Stimulated activated CD4-positive, alpha-beta T cell treated with anti-CD3 and anti-CD28 coated beads, TNF-alpha, amount 100 ng/mL, for 1 hour (primary cell): ENCODE data around the gene DRD1.
"Not testable (repeated sequence)": the region's sequence is repeated elsewhere in the genome, so short reads cannot be mapped to it uniquely, and the experiment has no call there.

ENCODE experiments used
- DNase-seq, 3 donors: peaks; one replicate each; pipeline ENCODE4 v3.0.0-alpha.2; 2020; ENCODE audit warnings: low read depth in 3 of 3, low spot score in 1 of 3

The DRD1 gene

GRCh38 chr5:175468892-175469291, 24.9 kb upstream of the DRD1 start:
- DNase-seq: no peak

GRCh38 chr5:175467983-175468690, 24.2 kb upstream of the DRD1 start:
- no peak for DNase-seq

DNA sequence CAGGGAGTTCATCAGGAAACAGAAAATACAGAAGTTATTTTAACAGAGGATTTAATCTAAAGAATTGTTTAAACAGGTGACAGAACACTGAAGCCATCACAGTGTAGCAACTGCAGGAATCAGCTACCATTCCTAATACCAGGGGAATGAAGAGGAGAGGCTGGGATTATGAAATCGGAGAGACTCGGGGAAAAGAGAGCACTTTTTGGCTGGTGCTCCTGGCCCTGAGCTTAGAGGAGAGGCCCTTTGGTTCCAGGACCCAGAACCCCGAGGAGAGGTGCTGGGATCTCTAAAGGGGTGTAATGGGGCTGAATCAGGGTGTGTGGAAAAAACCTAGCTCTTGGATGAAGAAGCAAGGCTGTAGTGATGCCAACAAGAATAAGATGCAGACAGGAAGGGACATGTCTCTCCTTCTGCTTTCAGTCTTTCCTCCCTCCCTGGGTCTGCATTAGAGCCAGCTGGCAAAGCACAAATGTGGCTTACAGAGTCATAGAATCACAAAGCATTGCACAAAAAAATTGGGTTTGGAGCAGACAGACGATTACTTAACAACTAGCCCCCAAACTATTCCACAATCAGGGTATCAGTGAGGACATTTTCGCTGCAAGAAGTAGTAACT, 22.8 kb upstream of the DRD1 start:
- no peak for DNase-seq

DNA sequence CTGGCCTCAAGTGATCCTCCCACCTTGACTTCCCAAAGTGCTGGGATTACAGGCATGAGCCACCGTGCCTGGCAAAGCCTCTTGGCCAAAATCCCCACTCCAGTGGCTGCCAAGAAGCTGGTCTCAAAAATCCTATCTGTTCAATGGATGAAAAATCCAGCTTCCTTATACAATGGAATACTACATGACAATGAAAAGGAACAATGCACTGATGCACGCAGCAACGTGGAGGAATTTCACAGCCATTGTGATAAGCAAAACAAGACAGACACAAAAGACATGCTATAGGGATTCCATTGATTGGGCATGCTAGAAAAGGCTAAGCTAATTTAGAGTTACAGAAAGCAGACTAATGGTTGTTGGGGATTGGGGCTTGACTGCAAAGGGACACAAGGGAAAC, 21.3 kb upstream of the DRD1 start:
- DNase-seq: no peak

DNA sequence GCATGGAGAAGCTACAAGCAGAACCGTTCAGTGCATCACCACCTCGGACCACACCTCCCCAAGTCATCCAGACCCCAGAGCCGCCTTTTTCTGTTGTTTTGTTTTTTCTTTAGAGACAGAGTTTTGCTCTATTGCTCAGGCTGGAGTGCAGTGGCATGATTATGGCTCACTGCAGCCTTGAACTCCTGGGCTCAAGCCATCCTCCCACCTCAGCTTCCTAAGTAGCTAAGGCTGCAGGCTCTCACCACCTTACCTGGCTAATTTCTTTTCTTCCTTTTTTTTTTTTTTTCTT, 20.9 kb upstream of the DRD1 start:
- DNase-seq: no peak

- DNase-seq: peak in 2 of 3 donors; percentile 35 to 37
Observed at GRCh38 chr5:175464074-175464941, 20.3 kb upstream of the DRD1 start.

- no peak for DNase-seq
Observed at GRCh38 chr5:175463641-175464040, 19.7 kb upstream of the DRD1 start.

GRCh38 chr5:175461370-175461769, 17.4 kb upstream of the DRD1 start:
- no peak for DNase-seq

DNA sequence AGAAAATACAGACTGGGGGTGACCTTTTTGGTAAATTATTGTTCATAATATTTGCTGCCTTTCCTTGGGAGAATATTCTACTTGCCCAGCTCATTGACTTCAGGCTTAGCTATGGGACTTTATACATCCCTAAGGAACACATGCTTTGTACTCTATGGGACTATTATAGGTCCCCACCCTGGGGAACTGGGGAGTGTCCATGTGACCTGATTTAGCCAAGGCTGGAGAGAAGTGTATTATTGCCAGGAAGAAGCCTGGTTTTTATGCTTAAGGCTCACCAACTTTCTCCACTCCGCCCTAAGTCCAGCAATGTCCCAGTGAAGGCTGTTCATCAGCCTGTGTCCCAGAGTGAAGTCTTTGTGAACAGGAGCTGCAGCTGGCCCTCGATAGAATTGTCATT, 16.6 kb upstream of the DRD1 start:
- DNase-seq: no peak

DNA sequence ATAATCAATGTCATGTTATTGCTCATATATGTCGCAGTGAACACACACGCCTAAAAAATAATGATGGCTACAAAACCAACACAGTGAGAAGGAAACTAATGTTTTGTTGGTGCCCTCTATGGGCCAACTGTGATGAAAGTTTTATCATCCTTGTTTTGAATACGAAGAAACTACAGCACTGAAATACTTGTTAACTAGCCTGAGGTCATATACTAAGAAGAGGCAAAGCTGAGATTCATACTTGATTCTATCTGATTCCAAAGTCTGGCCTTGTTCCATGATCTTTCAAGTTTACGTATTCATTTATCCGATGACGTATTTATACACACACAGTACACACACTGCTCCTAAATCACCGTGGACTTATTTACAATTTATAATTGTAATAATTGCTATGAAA, 16.1 kb upstream of the DRD1 start:
- DNase-seq: no peak

DNA sequence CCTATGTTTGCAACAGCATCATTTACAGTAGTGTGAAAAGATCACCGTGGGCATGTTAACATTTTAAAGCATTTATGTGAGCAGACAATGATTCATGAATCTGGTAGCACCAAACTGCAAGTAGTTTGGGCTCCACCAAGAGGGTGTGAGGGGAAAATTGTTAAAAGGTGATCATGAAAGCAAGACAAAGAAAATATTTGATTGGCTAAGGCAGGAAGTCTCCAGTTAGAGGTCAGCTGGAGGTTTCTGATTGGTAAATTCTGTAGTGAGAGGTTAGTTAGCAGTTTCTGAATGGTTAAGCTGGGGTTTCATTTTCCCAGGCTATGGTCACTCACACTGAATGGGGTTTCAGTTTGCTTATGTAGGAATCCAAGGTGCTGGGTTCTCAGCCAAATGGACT, 13.5 kb upstream of the DRD1 start:
- DNase-seq: no peak

GRCh38 chr5:175456105-175456742, 12.2 kb upstream of the DRD1 start:
- DNase-seq: no peak

GRCh38 chr5:175454338-175454737, 10.4 kb upstream of the DRD1 start:
- DNase-seq: not testable (repeated sequence)

DNA sequence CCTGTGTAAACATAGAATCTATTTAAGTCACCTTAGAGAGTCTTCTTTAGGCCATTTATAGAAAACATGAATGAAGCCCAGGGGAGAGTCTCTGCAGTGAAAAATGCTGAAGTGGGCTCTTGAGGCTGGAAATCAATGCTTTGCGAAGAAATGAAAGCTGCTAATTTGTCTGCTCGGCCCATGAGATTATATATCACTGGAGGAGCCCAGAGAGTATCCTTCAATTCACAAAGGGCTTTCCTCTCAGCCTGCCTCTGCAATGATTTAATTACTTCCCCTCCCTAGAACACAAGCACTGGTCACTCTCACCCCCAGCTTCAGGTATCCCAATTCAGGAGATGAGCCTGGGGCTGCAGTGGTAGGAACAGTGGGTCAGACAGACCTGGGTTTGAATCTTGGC, 8.2 kb upstream of the DRD1 start:
- DNase-seq: no peak

DNA sequence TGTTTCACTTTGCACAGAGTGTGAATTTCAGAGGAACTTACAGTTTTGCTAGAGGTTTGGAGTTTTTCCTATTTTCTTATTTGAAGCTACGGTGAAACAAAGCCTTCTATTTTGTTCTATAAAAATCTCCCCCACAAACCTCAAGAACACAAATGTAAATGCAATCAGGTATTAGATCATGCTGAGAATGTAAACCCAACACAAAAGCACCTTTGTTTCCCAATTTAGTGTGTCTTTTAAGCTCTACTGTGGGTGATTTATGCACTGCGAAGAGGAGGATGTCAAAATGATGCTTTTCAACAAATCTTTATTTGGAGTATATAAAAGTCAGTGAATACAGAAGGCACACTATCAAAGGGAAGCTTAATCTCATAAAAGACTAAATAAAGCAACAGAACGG, 4.3 kb upstream of the DRD1 start:
- DNase-seq: no peak

GRCh38 chr5:175447571-175447970, 3.6 kb upstream of the DRD1 start:
- no peak for DNase-seq

- DNase-seq: not testable (repeated sequence)
Observed at GRCh38 chr5:175446378-175446777, 2.4 kb upstream of the DRD1 start.

GRCh38 chr5:175444905-175445456, 999 bp upstream of the DRD1 start:
- DNase-seq: no peak

GRCh38 chr5:175443514-175444059, 395 bp downstream of the DRD1 start:
- no peak for DNase-seq

DNA sequence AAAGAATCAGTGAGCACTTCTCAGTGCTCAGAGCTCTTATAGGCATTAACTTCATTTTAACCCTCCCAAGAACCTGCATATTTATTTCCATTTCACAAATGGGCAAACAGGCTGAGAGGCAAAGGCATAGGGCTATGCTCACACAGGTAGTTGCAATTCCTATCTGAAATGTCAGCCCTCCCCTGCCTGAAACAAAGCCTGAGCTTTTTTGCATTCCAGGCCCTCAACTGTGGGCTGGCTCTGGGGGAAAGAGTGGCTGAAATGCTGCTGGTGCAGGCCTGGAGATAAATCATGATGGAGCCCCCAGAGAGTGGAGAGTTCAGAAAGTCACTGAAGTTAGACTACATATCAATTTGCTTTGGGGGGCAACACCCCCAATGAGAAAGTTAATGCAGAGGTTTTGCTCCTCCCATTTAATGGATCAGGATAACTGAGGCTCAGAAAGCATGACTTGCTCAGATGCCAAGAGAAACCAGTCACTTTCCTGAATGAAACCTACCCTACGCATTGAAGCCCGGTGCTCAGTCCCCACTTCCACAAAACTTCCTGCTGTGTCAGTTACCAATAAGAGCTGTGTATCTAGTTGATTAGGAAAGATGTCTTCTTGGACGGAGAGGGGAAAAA, 5.6 kb downstream of the DRD1 start:
- no peak for DNase-seq

DNA sequence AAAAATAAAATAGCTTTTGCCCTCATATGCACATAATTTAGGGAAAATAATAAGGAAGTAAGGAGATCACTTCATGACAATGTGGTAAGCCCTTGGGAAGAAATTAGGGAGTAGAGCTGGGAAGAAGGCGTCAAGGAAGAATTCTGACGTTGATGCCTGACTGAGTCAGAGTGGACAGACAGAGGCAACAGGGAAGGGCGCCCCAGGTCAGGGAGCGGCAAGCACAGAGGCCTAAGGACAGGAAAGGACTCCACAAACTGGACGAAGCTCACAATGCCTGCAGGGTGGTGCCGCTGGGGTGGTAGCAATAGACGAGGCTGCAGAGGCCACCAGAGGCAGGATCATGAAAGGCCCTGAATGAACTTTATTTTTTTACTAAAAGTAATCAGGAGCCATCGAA, 7.6 kb downstream of the DRD1 start:
- no peak for DNase-seq
